22Rv1 (cell line): ENCODE measurements around the gene GGT6.
"Not testable (repeated sequence)": the region's sequence is repeated elsewhere in the genome, so short reads cannot be mapped to it uniquely, and the experiment has no call there.

ENCODE experiments used
- H3K27ac ChIP-seq: fragments of 450-650 bp; 2 replicates; pipeline ENCODE4 v1.5.1; 2017
- CTCF ChIP-seq: fragments of 450-650 bp; IDR thresholded peaks from 2 replicates; pipeline ENCODE4 v1.5.1; 2017; ENCODE audit warnings: mild to moderate bottlenecking
- ZFX ChIP-seq: fragments of 450-650 bp; IDR thresholded peaks from 2 replicates; pipeline ENCODE4 v1.6.1; 2017; ENCODE audit warnings: antibody characterized with exemption, borderline replicate concordance

The GGT6 gene

GRCh38 chr17:4596636-4597380 is 36.4 kb upstream of the GGT6 start:
- H3K27ac ChIP-seq, result no peak overlapping the region

DNA sequence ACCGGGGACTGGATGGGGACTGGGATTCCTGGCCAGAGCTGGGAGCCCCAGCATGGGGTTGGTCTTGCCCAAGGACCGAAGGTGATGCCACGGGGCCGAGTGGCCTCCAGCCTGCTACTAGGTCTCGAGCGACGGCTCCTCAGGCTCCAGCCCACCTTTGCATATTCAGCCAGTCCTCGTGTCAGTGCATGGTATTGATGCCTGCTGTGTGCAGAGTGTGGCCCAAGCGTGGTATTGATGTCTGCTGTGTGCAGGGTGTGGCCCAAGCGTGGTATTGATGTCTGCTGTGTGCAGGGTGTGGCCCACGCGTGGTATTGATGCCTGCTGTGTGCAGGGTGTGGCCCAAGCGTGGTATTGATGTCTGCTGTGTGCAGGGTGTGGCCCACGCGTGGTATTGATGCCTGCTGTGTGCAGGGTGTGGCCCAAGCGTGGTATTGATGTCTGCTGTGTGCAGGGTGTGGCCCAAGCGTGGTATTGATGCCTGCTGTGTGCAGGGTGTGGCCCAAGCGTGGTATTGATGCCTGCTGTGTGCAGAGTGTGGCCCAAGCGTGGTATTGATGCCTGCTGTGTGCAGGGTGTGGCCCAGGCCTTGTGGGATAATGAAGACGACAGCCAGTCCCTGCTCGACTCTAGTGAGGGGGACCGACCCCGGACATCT is 35.4 kb upstream of the GGT6 start:
- not testable (repeated sequence) for H3K27ac ChIP-seq

More at GRCh38 chr17:4596636-4597380, 36.4 kb upstream of the GGT6 start:
- TF ChIP-seq CTCF (no peak), ZFX (no peak)

GRCh38 chr17:4594931-4595684 is 34.7 kb upstream of the GGT6 start:
- TF ChIP-seq ZFX, result no peak
- TF ChIP-seq CTCF, result peak; percentile 41
- H3K27ac ChIP-seq, result no peak overlapping the region

DNA sequence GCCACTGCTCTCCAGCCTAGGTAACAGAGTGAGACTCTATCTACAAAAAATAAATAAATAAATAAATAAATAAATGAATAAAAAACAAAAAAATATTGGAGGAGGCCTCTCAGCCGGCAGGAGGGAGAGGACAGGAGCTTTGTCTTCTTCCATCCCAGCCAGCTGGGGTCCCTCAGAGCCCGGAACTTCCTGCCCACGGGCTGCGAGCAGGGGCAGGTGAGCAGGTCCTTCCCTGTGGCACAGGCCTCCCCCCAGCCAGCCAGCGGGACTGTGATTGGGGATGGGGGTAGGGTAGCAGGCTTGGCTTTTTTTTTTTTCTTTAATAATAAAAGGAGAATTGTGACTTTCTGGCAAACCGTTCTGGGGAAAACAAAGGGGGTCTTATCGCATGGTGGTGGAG is 34.0 kb upstream of the GGT6 start:
- H3K27ac ChIP-seq, result no peak overlapping the region
- TF ChIP-seq CTCF (no peak), ZFX (no peak)

DNA sequence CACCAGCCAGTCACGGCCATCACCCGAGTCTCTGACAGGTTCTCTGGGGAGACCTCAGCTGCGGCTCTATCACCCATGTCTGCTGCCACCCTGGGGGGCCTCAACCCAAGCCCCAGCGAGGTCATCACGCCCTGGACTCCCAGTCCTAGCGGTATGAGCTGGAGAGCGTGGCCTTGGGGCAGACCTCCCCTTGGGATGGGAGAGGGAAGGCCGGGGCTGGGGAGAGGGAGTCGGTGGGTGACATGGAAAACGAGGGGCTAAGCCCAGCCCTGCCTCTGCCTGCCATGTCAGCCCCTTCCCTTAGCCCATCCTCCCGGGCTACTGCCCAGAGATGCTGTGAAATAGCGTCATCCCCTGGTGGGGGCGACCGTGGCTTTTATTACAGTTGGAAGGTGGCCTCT is 32.6 kb upstream of the GGT6 start:
- H3K27ac ChIP-seq, result no peak overlapping the region
- TF ChIP-seq ZFX (no peak), CTCF (no peak)

- no peak overlapping the region for H3K27ac ChIP-seq
- no peak for TF ChIP-seq ZFX
- no peak for TF ChIP-seq CTCF
Measured at GRCh38 chr17:4592240-4593005, 32.0 kb upstream of the GGT6 start.

GRCh38 chr17:4591529-4591928 is 31.2 kb upstream of the GGT6 start:
- H3K27ac ChIP-seq, result no peak overlapping the region
- TF ChIP-seq ZFX (no peak), CTCF (no peak)
